BJ (cell line): ENCODE results near the gene SGTB. TPM values are rescaled to one million over a fixed set of nuclear protein-coding genes. Genes with fewer than 3 reads are reported as not detected.
"Not testable (repeated sequence)": the region's sequence is repeated elsewhere in the genome, so short reads cannot be mapped to it uniquely, and the experiment has no call there.

Experiments
- CTCF ChIA-PET: fragments of 350-600 bp; formaldehyde crosslinking; extraction: SDS; loops from one replicate; lab custom pipeline; 2021; ENCODE audit warnings: antibody characterized with exemption, inconsistent platforms; lab: Yijun Ruan, JAX
- POLR2A ChIA-PET: fragments of 300-600 bp; sonication (Branson Sonifier 250); formaldehyde crosslinking; extraction: SDS; loops from one replicate; lab custom pipeline; 2021; ENCODE audit warnings: antibody characterized with exemption; lab: Charles Lee
- DNase-seq: peaks from one replicate; pipeline ENCODE4 v3.0.0-alpha.2; 2011; ENCODE audit warnings: low read depth
- H3K27me3 ChIP-seq: 2 replicates; pipeline ENCODE4 v1.6.0; 2011; ENCODE audit warnings: low read length; ENCODE audit not compliant: control insufficient read depth, insufficient read depth
- H3K36me3 ChIP-seq: 2 replicates; pipeline ENCODE4 v1.5.1; 2011; ENCODE audit warnings: low read length; ENCODE audit not compliant: control insufficient read depth, insufficient read depth
- H3K4me3 ChIP-seq: 2 replicates; pipeline ENCODE4 v1.5.1; 2011; ENCODE audit warnings: low read depth, mild to moderate bottlenecking, control low read depth, low read length
- CTCF ChIP-seq: IDR thresholded peaks from 2 replicates; pipeline ENCODE4 v1.5.1; 2011; ENCODE audit warnings: low read depth, mild to moderate bottlenecking, control low read depth, inconsistent platforms, low read length, moderate library complexity; ENCODE audit not compliant: insufficient read depth
- polyA plus RNA-seq: library from polyadenylated mRNA; depleted of rRNA; stranded (reverse); fragments of >200 nt; gene quantifications from 2 replicates; pipeline ENCODE4 v1.2.3, GENCODE V29; 2011

SGTB gene
- polyA plus RNA-seq, 1 experiment = 6.5 TPM

- Histone ChIP-seq H3K36me3 (no peaks in the 10 kb centered on the region), H3K27me3 (no peaks in the 10 kb centered on the region), H3K4me3 (no peak overlapping the region)
- no peak for DNase-seq
- no peak for TF ChIP-seq CTCF
- ChIA-PET POLR2A (no interaction called here), CTCF (no interaction called here)
These were observed 14.1 kb upstream of the SGTB start for GRCh38 chr5:65736011-65736410.

GRCh38 chr5:65734921-65735320 is 13.0 kb upstream of the SGTB start:
- ChIA-PET POLR2A (no interaction called here), CTCF (no interaction called here)
- H3K27me3 ChIP-seq = no peaks in the 10 kb centered on the region
- H3K4me3 ChIP-seq = no peak overlapping the region
- TF ChIP-seq CTCF = no peak
- DNase-seq = no peak
- H3K36me3 ChIP-seq = no peaks in the 10 kb centered on the region

GRCh38 chr5:65734196-65734775 is 12.4 kb upstream of the SGTB start:
- DNase-seq, CTCF ChIA-PET, POLR2A ChIA-PET, H3K36me3 ChIP-seq, H3K4me3 ChIP-seq, H3K27me3 ChIP-seq: not testable (repeated sequence)

GRCh38 chr5:65732046-65732445 is 10.1 kb upstream of the SGTB start:
- POLR2A ChIA-PET, H3K4me3 ChIP-seq, DNase-seq, CTCF ChIA-PET, H3K36me3 ChIP-seq, H3K27me3 ChIP-seq: not testable (repeated sequence)

GRCh38 chr5:65730910-65731309 is 9.0 kb upstream of the SGTB start:
- no peak for DNase-seq
- H3K36me3 ChIP-seq = no peaks in the 10 kb centered on the region
- no peak overlapping the region for H3K4me3 ChIP-seq
- ChIA-PET POLR2A (no interaction called here), CTCF (no interaction called here)
- no peaks in the 10 kb centered on the region for H3K27me3 ChIP-seq
- TF ChIP-seq CTCF = no peak

GRCh38 chr5:65728218-65728617 is 6.3 kb upstream of the SGTB start:
- Histone ChIP-seq H3K36me3 (no peaks in the 10 kb centered on the region), H3K27me3 (no peaks in the 10 kb centered on the region), H3K4me3 (no peak overlapping the region)
- TF ChIP-seq CTCF = no peak
- ChIA-PET POLR2A (no interaction called here), CTCF (interaction anchor here (0.8 kb wide), 1 partner anchor 41 kb away, joined by 3 read pairs; no protein-coding TSS in a partner anchor)
- DNase-seq = no peak
